ENCODE results near the gene FERMT2.

The FERMT2 gene

GRCh38 chr14:52950898-52951680 is at the start of gene FERMT2:
Gene FERMT2 (minus strand): TSS chr14:52951050. CDS start chr14:52950568, 482 bp downstream.
- Histone ChIP-seq H3K27ac (peak within 1 kb of the TSS; percentile 83 to 99 (median 91)), H3K4me3 (peak within 1 kb of the TSS; percentile 58 to 83 (median 76))

GRCh38 chr14:52998376-52999015 is 47.6 kb upstream of the FERMT2 start:
- no peak overlapping the region for H3K4me3 ChIP-seq
- H3K27ac ChIP-seq, result no peak overlapping the region

GRCh38 chr14:52996493-52996892 is 45.6 kb upstream of the FERMT2 start:
- H3K27ac ChIP-seq, result no peak overlapping the region

GRCh38 chr14:52995998-52996397 is 45.1 kb upstream of the FERMT2 start:
- H3K4me3 ChIP-seq, result no peak overlapping the region
- no peak overlapping the region for H3K27ac ChIP-seq

More at GRCh38 chr14:52996493-52996892, 45.6 kb upstream of the FERMT2 start:
- no peak overlapping the region for H3K4me3 ChIP-seq

GRCh38 chr14:52992236-52992870 is 41.5 kb upstream of the FERMT2 start:
- H3K27ac ChIP-seq, result no peak overlapping the region
- no peak overlapping the region for H3K4me3 ChIP-seq

- Histone ChIP-seq H3K4me3 (no peak overlapping the region), H3K27ac (no peak overlapping the region)
These were observed 37.3 kb upstream of the FERMT2 start for GRCh38 chr14:52988139-52988538.

GRCh38 chr14:52987514-52987913 is 36.7 kb upstream of the FERMT2 start:
- no peak overlapping the region for H3K4me3 ChIP-seq
- H3K27ac ChIP-seq, result no peak overlapping the region

GRCh38 chr14:52987042-52987441 is 36.2 kb upstream of the FERMT2 start:
- H3K27ac ChIP-seq, result no peak overlapping the region
- H3K4me3 ChIP-seq, result no peak overlapping the region

- Histone ChIP-seq H3K27ac (no peak overlapping the region), H3K4me3 (no peak overlapping the region)
These were observed 26.9 kb upstream of the FERMT2 start for GRCh38 chr14:52977798-52978197.

- Histone ChIP-seq H3K27ac (no peak overlapping the region), H3K4me3 (no peak overlapping the region)
These were observed 23.6 kb upstream of the FERMT2 start for GRCh38 chr14:52974406-52974805.

- no peak overlapping the region for H3K4me3 ChIP-seq
- no peak overlapping the region for H3K27ac ChIP-seq
These were observed 10.3 kb upstream of the FERMT2 start for GRCh38 chr14:52961060-52961639.

- H3K27ac ChIP-seq, result peak overlapping the region in 1 of 21 experiments; percentile 6
- H3K4me3 ChIP-seq, result no peak overlapping the region
These were observed 9.8 kb upstream of the FERMT2 start for GRCh38 chr14:52960627-52961026.

- Histone ChIP-seq H3K27ac (no peak overlapping the region), H3K4me3 (no peak overlapping the region)
These were observed 3.7 kb upstream of the FERMT2 start for GRCh38 chr14:52954346-52955214.

- Histone ChIP-seq H3K27ac (peak overlapping the region; percentile 73 to 99 (median 91)), H3K4me3 (peak overlapping the region; percentile 58 to 83 (median 76))
These were observed 1.1 kb upstream of the FERMT2 start for GRCh38 chr14:52951681-52952554.

- H3K4me3 ChIP-seq, result peak overlapping the region; percentile 58 to 83 (median 76)
- peak overlapping the region; percentile 41 to 99 (median 91) for H3K27ac ChIP-seq
These were observed 396 bp downstream of the FERMT2 start for GRCh38 chr14:52950410-52950897.

GRCh38 chr14:52949711-52950409 is 990 bp downstream of the FERMT2 start:
- Histone ChIP-seq H3K4me3 (peak overlapping the region; percentile 58 to 83 (median 76)), H3K27ac (peak overlapping the region in 18 of 21 experiments; percentile 60 to 99 (median 91))

GRCh38 chr14:52949249-52949648 is 1.6 kb downstream of the FERMT2 start:
- H3K27ac ChIP-seq, result peak overlapping the region in 7 of 21 experiments; percentile 89 to 99 (median 94)
- H3K4me3 ChIP-seq, result peak overlapping the region; percentile 58 to 83 (median 76)

Measured in skin epidermis (tissue), 12 donors.